GM19452 (cell line): ENCODE data around the gene CCPG1.

Source experiments
- ATAC-seq: cut with Tn5 transposase; IDR thresholded peaks from one replicate; pipeline ENCODE4 v1.9.1; 2021; ENCODE audit not compliant: unreplicated experiment

Gene CCPG1

DNA sequence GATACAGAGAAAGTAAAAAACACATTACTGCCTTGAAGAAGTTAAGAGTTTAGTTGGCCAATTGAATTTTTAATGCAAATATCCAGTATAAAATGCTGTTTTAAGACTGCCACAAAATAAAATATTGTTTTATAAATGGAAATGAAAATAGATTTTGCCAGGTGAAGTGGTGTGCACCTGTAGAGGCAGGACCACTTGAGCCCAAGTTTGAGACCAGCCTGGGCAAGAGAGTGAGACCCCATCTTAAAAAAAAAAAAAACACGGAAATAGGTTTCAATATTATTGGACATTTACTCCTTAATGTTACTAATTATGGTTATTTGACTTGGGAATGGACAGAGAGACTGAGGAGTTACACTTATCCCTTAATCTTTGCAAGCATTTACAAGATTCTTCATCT lies 87.2 kb downstream of the CCPG1 start:
- ATAC-seq = no peak

DNA sequence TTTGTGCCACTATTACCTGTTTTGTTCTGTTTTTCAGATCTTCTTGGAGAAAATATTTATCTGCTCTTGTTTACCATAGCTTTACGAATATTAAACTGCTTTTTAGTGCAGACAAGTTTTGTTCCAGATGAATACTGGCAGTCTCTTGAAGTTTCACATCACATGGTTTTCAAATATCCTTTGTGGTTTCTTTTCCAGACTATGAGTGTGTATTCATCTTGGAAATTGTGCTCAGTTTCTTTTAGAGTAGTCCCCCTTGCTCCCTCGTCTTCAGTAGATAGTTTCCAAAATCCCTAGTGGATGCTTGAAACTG lies 88.0 kb downstream of the CCPG1 start:
- ATAC-seq = no peak

DNA sequence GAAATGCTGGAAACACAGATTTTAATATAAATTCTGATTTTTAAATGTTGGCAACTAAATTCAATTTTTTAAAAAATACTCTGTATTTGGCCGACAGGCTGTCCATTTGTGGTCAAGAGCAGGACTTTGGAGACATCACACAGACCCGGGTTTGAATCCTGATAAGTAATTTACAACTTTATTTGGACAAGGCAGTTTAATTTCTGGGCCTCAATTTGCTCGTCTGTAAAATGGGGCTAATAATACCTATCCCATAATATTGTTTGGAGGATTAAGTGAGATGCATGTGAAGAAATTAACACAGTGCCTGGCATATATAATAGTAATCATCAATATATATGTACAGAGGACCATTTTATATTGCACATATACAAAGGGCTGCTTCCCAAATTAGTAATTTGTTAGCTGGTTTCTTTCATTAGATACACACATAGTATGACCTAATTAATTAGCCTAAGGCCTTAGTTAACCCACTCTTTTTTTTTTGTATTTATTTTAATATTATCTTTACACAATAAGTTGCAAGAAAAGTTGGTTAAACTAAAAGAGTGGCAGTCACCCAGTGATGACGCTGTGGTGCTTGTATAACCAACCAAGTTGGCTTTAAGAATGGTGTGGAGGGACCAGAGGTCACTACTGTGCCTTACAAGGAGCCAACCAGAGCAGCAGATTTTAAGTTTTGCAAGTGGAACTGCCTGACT lies 88.5 kb downstream of the CCPG1 start:
- no peak for ATAC-seq

DNA sequence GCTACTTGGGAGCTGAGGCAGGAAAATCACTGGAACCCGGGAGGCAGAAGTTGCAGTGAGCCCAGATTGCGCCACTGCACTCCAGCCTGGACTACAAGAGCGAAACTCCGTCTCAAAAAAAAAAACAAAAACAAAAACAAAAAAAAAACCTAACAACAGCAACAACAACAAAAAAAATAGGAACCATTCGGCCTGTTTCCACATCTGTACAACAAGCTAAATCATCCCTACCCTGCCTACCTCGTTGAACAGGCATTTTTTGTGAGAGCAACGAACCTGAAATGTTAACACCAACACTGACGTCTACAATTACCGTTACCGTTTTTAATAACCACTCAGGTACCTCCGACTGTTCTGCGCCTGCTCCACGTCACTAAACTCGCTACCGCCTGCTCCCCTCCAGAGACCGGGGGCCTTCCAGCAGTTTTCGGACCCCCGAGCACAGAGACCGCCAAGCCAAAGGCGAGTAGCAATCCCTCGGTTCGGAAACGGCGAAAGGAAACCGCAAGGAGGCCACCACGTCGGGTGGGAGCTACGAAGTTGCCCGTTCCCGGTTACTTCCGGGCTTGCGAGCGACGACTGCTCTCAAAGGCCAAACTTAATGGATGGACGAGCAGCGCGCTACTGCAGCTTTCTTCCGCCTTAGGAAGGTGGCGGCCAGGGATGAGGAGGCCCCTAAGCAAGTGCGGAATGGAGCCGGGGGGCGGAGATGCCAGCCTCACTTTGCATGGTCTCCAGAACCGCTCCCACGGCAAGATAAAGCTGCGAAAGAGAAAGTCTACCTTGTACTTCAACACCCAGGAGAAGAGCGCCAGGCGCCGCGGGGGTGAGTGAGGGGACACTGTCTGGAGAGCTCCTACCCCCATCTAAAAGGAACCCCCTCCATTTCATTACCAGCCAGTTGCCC lies 89.3 kb downstream of the CCPG1 start, which contains the start of the genes PIGB and PIGBOS1:
TSS of gene PIGB (plus strand) at position 635 of the 907 bp plus-strand sequence. CDS start at position 664, 29 bp downstream.
TSS of gene PIGBOS1 (minus strand) at position 536 of the 907 bp plus-strand sequence. CDS start 1,331 bp downstream, outside the sequence.
- ATAC-seq = peak; percentile 95
